ENCODE data around the gene RASAL2. TPM values are rescaled to one million over a fixed set of nuclear protein-coding genes. Genes with fewer than 3 reads are reported as not detected.

RASAL2 gene
- polyA plus RNA-seq, 2 of the 4 experiments (the other 2 are of a cell fraction) = 7.1 to 17.6 TPM

GRCh38 chr1:178341261-178341956 lies 247.5 kb downstream of the RASAL2 start:
- WGBS (ENCODE audit: missing lambda C conversion rate) = 67% methylated on average over 10 of the region's 10 CpGs
- peaks cover 37% of the 10 kb centered on the region for H3K4me1 ChIP-seq
- ChIA-PET POLR2A (no interaction called here), CTCF (no interaction called here)
- ATAC-seq (peak; percentile 56 to 86; a peak in 4 of 6 replicates), FAIRE-seq (peak; percentile 23), DNase-seq (ENCODE audit: low read depth in 1 of 2, low spot score in 1 of 2) (peak in 1 of 2 experiments; percentile 48)
- H3K4me2 ChIP-seq = peak overlapping the region; percentile 47; the same call in 2 of the 3 replicates
- H3K27ac ChIP-seq = peak overlapping the region in 1 of 2 experiments; percentile 35; a peak in 1 of 6 replicates
- no peak overlapping the region for H3K4me3 ChIP-seq
- TF ChIP-seq RFX5 (IDR thresholded peaks at IDR 0.05) (no peak), HOXB13 (CRISPR knock-in tag; IDR thresholded peaks at IDR 0.05; ENCODE audit: low read depth) (no peak), TFCP2L1 (CRISPR knock-in tag; IDR thresholded peaks at IDR 0.05) (no peak), USF2 (IDR thresholded peaks at IDR 0.05) (no peak), JUN (IDR thresholded peaks at IDR 0.05) (no peak), CHD2 (IDR thresholded peaks at IDR 0.05; ENCODE audit: low read length, partially characterized antibody) (no peak), BCL3 (IDR thresholded peaks at IDR 0.05) (no peak)
- no peaks in the 10 kb centered on the region for H3K9me3 ChIP-seq

- CTCF ChIA-PET = interaction anchor here (1.3 to 3.2 kb wide), 2 partner anchors 32 to 159 kb away, joined by 4 to 11 read pairs; no protein-coding TSS in a partner anchor
- no peak for TF ChIP-seq KDM1A (IDR thresholded peaks at IDR 0.05; ENCODE audit: low read depth)
- TF ChIP-seq REST (IDR thresholded peaks at IDR 0.05) = no peak
- no peak for TF ChIP-seq MYC (IDR thresholded peaks at IDR 0.05; ENCODE audit: borderline replicate concordance, low read length)
- no peak for TF ChIP-seq ELK1 (IDR thresholded peaks at IDR 0.05; ENCODE audit: low read depth, low read length)
- TF ChIP-seq CHD4 (IDR thresholded peaks at IDR 0.05; ENCODE audit: borderline replicate concordance) = no peak
- no peak for TF ChIP-seq HMGXB4 (CRISPR knock-in tag; IDR thresholded peaks at IDR 0.05; ENCODE audit: borderline replicate concordance)
- TF ChIP-seq TP53 (CRISPR knock-in tag; IDR thresholded peaks at IDR 0.05) = no peak
- no peak for TF ChIP-seq CBX2 (IDR thresholded peaks at IDR 0.05; ENCODE audit: borderline replicate concordance, low read depth)
- no peak for TF ChIP-seq EP300 (IDR thresholded peaks at IDR 0.05)
- no peak for TF ChIP-seq TFCP2L1 (CRISPR knock-in tag; IDR thresholded peaks at IDR 0.05)
- no peak for TF ChIP-seq USF2 (IDR thresholded peaks at IDR 0.05)
- TF ChIP-seq JUNB (IDR thresholded peaks at IDR 0.05) = no peak
- TF ChIP-seq RFX5 (IDR thresholded peaks at IDR 0.05) = no peak
- H3K9me3 ChIP-seq = no peaks in the 10 kb centered on the region
- DNase-seq (ENCODE audit: low read depth in 1 of 2, low spot score in 1 of 2) (no peak), FAIRE-seq (no peak), ATAC-seq (no peak)
- H3K27ac ChIP-seq = no peak overlapping the region
- no peak overlapping the region for H3K4me2 ChIP-seq
- peaks cover 29% of the 10 kb centered on the region for H3K4me1 ChIP-seq
- 84% methylated on average over 2 of the region's 2 CpGs for WGBS (ENCODE audit: missing lambda C conversion rate)
- H3K4me3 ChIP-seq = no peak overlapping the region
- POLR2A ChIA-PET = no interaction called here
Observed at GRCh38 chr1:178342745-178343144, 248.8 kb downstream of the RASAL2 start.

Measured in A549 (cell line).